Suprapubic skin (tissue), 4 donors: ENCODE results near the gene CD14. TPM values are rescaled to one million over a fixed set of nuclear protein-coding genes. Genes with fewer than 3 reads are reported as not detected.
"Not testable (repeated sequence)": the region's sequence is repeated elsewhere in the genome, so short reads cannot be mapped to it uniquely, and the experiment has no call there.

Experiments
- DNase-seq, 2 donors: peaks; one replicate each; pipeline ENCODE4 v3.0.0-alpha.2; 2019; ENCODE audit warnings: low spot score in 2 of 2
- H3K27ac ChIP-seq: fragments of 200-600 bp; sonication (generic); one replicate; pipeline ENCODE4 v1.5.1; 2019
- H3K27me3 ChIP-seq: fragments of 200-600 bp; sonication (generic); one replicate; pipeline ENCODE4 v1.5.1; 2019
- H3K36me3 ChIP-seq: fragments of 200-600 bp; sonication (generic); one replicate; pipeline ENCODE4 v1.5.1; 2019
- H3K4me1 ChIP-seq: fragments of 200-600 bp; sonication (generic); one replicate; pipeline ENCODE4 v1.5.1; 2019
- H3K4me3 ChIP-seq: fragments of 200-600 bp; sonication (generic); one replicate; pipeline ENCODE4 v1.5.1; 2019; ENCODE audit warnings: mild to moderate bottlenecking
- H3K9me3 ChIP-seq: fragments of 200-600 bp; sonication (generic); one replicate; pipeline ENCODE4 v1.5.1; 2019
- EP300 ChIP-seq: sonication (generic); formaldehyde crosslinking; IDR thresholded peaks from one replicate; pipeline ENCODE4 v1.6.1; 2017; ENCODE audit warnings: antibody characterized with exemption
- POLR2A ChIP-seq, 2 donors: fragments of 450-650 bp; IDR thresholded peaks; one replicate each; pipeline ENCODE4 v1.6.1; 2017; ENCODE audit warnings: antibody characterized with exemption in 2 of 2, mild to moderate bottlenecking in 2 of 2, moderate library complexity in 2 of 2
- POLR2AphosphoS5 ChIP-seq, 3 donors: sonication (generic); formaldehyde crosslinking; IDR thresholded peaks; one replicate each; pipeline ENCODE4 v1.6.1; 2017; ENCODE audit warnings: antibody characterized with exemption in 3 of 3
- WGBS: methylation state at CpG from one replicate; pipeline ENCODE4 v1.1.5; 2018; 5-methylcytosine and 5-hydroxymethylcytosine counted together
- total RNA-seq, 4 donors: library from RNA; depleted of rRNA; stranded (reverse); fragments of >200 nt; gene quantifications; one replicate each; pipeline ENCODE4 v1.1.0, GENCODE V29; 2016
- TF ChIP-seq, protein P1 (sequence below), 2 donors: fragments of 200-600 bp in 1 of 2; fragments of 450-650 bp in 1 of 2; sonication (generic) in 1 of 2; IDR thresholded peaks; one replicate each; pipeline ENCODE4 v1.5.1; 2016 to 2019; ENCODE audit warnings: antibody characterized with exemption in 2 of 2, mild to moderate bottlenecking in 1 of 2, moderate library complexity in 1 of 2

The CD14 gene
- total RNA-seq, 4 donors from 2014 or later: 6.7 to 12.6 (median 9.9) TPM

DNA sequence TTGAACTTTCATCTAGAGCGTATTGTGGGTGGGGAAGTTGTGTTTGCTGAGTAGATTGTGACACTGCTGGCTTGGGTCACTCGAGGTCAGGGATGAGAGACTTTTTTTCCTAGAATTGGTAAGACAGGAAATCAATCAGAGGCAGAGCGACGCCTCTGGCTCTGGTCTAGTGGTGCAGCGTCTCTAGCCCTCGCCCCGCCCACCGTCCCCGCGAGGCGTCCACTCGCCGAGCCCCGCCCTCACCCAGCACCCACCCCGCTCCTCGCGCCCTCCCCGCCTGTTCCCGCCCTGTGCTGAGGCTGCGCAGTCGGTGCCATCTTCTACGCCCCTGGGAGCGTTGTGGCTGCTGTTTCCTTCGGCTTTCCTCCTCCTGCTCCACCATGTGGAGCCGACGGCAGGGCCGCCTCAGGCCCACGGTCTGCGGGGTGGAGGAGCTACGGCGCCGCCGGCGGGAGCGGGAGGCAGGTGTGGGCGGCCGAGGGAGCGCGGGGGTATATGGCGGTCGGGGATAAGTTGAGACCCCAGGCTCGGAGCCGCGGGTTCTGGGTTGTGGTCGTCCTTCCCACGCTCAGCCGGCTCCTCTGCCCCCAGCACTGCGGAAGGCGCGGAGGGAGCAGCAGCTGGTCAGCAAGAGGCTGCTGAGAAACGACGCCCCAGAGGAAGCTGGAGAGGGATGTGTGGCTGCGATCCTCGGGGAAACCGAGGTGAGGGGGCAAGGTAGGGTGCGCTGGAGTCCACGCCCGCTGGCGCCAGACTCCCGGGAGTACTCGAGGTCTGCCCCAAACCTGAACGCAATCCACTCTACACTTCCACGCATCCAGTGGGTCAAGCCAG, 6.4 kb upstream of the CD14 start, which contains the start of gene TMCO6:
TMCO6 (plus strand) TSS at position 304 of the 834 bp plus-strand sequence; CDS start at position 381, 77 bp downstream.
- Histone ChIP-seq H3K4me3 (peak within 1 kb of the TSS; percentile 93), H3K9me3 (no peaks in the 10 kb centered on the region), H3K27ac (peak within 1 kb of the TSS; percentile 90), H3K4me1 (peaks cover 33% of the 10 kb centered on the region), H3K36me3 (peaks cover 25% of the 10 kb centered on the region), H3K27me3 (no peaks in the 10 kb centered on the region)
- 2% methylated on average over 6 of the region's 63 CpGs for WGBS
- DNase-seq: peak; percentile 99
- TF ChIP-seq, protein P1, sequence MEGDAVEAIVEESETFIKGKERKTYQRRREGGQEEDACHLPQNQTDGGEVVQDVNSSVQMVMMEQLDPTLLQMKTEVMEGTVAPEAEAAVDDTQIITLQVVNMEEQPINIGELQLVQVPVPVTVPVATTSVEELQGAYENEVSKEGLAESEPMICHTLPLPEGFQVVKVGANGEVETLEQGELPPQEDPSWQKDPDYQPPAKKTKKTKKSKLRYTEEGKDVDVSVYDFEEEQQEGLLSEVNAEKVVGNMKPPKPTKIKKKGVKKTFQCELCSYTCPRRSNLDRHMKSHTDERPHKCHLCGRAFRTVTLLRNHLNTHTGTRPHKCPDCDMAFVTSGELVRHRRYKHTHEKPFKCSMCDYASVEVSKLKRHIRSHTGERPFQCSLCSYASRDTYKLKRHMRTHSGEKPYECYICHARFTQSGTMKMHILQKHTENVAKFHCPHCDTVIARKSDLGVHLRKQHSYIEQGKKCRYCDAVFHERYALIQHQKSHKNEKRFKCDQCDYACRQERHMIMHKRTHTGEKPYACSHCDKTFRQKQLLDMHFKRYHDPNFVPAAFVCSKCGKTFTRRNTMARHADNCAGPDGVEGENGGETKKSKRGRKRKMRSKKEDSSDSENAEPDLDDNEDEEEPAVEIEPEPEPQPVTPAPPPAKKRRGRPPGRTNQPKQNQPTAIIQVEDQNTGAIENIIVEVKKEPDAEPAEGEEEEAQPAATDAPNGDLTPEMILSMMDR (IDR thresholded peaks at IDR 0.05): peak; percentile 31 to 85
- TF ChIP-seq EP300 (no peak), POLR2A (IDR thresholded peaks at IDR 0.05) (no peak), POLR2AphosphoS5 (IDR thresholded peaks at IDR 0.05) (peak in 2 of 3 donors; percentile 31 to 37)

DNA sequence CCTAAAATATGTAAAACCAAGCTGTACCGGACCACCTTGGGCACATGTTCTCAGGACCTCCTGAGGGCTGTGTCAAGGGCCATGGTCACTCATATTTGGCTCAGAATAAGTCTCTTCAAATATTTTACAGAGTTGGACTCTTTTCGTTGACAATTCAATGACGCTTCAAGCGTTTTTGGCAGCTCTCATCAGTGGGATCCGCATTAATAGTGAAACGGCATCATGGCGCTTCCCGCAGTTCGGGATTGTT, 5.8 kb upstream of the CD14 start:
- not testable (repeated sequence) for DNase-seq, H3K9me3 ChIP-seq, H3K27me3 ChIP-seq
- Histone ChIP-seq H3K4me1 (peaks cover 33% of the 10 kb centered on the region), H3K4me3 (peak overlapping the region; percentile 93), H3K36me3 (peaks cover 20% of the 10 kb centered on the region), H3K27ac (peak overlapping the region; percentile 90)
- TF ChIP-seq POLR2AphosphoS5 (IDR thresholded peaks at IDR 0.05): peak in 1 of 3 donors; percentile 16
- 17% methylated on average over 8 of the region's 9 CpGs for WGBS

DNA sequence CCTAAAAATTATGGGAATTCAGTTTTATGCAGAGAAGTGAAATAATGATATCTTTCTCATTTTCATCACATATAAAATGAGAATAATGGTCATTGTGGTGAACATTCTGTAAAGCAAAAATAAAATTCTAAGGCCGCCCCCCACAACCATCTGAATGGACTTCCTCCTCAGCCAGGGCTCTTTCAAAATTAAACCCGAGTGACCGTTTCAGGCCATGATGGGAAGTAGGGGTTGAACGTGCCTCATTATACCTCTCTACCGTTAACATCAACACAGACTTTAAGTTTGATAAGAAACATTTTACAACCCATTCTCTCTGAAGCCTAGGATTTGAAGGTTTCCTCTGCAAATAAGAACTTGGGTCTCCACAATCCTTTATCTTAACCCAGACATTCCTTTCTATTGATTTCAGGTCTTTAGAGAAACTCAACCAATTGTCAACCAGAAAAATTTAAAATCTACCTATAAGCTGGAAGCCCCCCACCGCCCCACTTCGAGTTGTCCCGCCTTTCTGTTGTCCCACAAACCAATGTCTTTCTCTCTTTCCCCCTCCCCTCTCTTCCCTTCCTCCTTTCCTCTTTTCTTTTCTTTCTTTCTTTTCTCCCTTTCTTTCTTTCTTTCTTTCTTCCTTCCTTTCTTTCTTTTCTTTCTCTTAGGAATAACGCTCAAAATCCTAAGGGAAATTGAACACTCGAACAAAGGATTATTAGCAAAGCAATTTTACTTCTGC, 4.6 kb upstream of the CD14 start:
- no peak for DNase-seq
- Histone ChIP-seq H3K27me3 (no peaks in the 10 kb centered on the region), H3K36me3 (peaks cover 8% of the 10 kb centered on the region), H3K4me3 (no peak overlapping the region), H3K9me3 (no peaks in the 10 kb centered on the region), H3K27ac (no peak overlapping the region), H3K4me1 (peaks cover 44% of the 10 kb centered on the region)
- no peak for TF ChIP-seq POLR2AphosphoS5 (IDR thresholded peaks at IDR 0.05)
- TF ChIP-seq, protein P1 (IDR thresholded peaks at IDR 0.05): no peak
- WGBS: 87% methylated on average over 10 of the region's 10 CpGs

DNA sequence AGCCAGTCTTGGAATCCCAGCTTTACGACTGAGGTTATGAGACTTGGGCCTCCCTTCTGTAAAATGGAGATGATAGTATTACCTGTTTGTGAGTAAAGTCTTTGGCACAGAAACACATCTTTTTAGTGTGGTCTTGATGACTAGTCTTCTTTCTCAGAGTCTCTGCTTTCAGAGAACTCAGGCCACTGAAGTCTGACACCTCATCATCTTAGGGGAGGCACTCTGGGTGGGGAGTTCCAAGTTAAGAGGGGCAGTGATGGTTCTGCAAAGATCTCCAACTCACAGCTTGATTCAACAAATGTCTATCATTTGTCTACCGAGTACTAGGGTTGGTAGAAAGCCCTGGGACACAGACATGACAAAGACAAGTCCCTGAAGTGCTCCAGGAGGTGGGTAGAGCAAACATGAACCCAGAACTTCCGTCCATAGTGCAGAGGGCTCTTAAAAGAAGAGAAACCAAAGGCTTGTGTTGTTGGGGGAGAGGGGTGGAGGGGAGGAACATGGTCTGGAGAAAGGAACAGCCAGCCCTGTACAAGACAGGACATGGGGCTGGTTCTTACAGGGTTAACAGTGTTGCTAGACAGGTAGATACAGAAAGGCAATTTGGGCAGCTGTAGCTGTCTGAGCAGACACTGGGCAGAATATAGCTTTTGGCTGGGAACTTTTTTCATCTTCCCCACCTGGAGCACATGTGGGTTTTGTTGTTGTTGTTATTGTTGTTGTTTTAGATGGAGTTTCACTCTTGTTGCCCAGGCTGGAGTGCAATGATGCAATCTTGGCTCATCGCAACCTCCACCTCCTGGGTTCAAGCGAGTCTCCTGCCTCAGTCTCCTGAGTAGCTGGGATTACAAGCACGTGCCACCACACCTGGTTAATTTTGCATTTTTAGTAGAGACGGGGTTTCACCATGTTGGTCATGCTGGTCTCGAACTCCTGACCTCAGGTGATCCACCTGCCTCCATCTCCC, 2.6 kb upstream of the CD14 start:
- H3K4me1 ChIP-seq: peaks cover 39% of the 10 kb centered on the region
- no peak for DNase-seq

DNA sequence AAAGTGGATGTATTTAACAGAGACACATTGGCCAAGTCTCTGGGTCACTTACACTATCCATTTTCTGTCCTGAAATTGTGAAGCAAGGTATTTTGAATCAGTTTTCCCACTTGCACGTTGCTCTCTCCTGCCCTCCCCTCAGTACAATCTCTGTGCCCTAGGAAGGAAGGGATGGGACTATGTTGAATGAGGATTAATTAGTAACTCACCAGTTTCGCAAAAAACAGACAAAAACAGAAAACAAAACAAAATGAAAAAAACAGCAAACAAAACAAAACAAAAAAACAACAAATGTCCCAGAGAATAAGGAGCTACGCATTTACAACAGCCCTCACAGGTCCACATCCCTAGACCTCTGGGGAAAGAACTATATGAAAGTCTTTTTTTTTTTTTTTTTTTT, 1.1 kb upstream of the CD14 start:
- TF ChIP-seq, protein P1 (IDR thresholded peaks at IDR 0.05): no peak
- TF ChIP-seq EP300 (no peak), POLR2A (IDR thresholded peaks at IDR 0.05) (no peak), POLR2AphosphoS5 (IDR thresholded peaks at IDR 0.05) (no peak)
- 72% methylated on average over 3 of the region's 3 CpGs for WGBS
- Histone ChIP-seq H3K4me3 (no peak overlapping the region), H3K36me3 (no peaks in the 10 kb centered on the region), H3K4me1 (peaks cover 27% of the 10 kb centered on the region), H3K27ac (no peak overlapping the region), H3K9me3 (no peaks in the 10 kb centered on the region), H3K27me3 (no peaks in the 10 kb centered on the region)
- DNase-seq: no peak

More for the DNA sequence above, 2.6 kb upstream of the CD14 start:
- TF ChIP-seq, protein P1 (IDR thresholded peaks at IDR 0.05): no peak
- TF ChIP-seq POLR2AphosphoS5 (IDR thresholded peaks at IDR 0.05) (no peak), EP300 (no peak), POLR2A (IDR thresholded peaks at IDR 0.05) (no peak)
- Histone ChIP-seq H3K4me3 (no peak overlapping the region), H3K27ac (no peak overlapping the region), H3K36me3 (no peaks in the 10 kb centered on the region), H3K27me3 (no peaks in the 10 kb centered on the region), H3K9me3 (no peaks in the 10 kb centered on the region)
- WGBS: 95% methylated on average over 8 of the region's 8 CpGs
